Subcutaneous abdominal adipose tissue (tissue), 5 donors: ENCODE measurements around the gene MED13L.

Source experiments
- H3K27ac ChIP-seq: one replicate; pipeline ENCODE4 v1.7.0; 2013; ENCODE audit warnings: low read depth, mild to moderate bottlenecking, inconsistent platforms, low read length, moderate library complexity
- H3K27me3 ChIP-seq, 5 donors: one replicate each; pipeline ENCODE4 v1.7.0; 2013; ENCODE audit warnings: low read length in 5 of 5, inconsistent platforms in 1 of 5; ENCODE audit not compliant: control insufficient read depth in 5 of 5, insufficient read depth in 4 of 5
- H3K36me3 ChIP-seq, 5 donors: one replicate each; pipeline ENCODE4 v1.7.0; 2013; ENCODE audit warnings: low read length in 5 of 5; ENCODE audit not compliant: control insufficient read depth in 5 of 5, insufficient read depth in 5 of 5
- H3K4me1 ChIP-seq, 5 donors: one replicate each; pipeline ENCODE4 v1.7.0; 2013; ENCODE audit warnings: low read length in 5 of 5, mild to moderate bottlenecking in 3 of 5, moderate library complexity in 1 of 5; ENCODE audit not compliant: control insufficient read depth in 5 of 5, insufficient read depth in 5 of 5
- H3K4me3 ChIP-seq, 5 donors: one replicate each; pipeline ENCODE4 v1.7.0; 2013; ENCODE audit warnings: low read length in 5 of 5, low read depth in 1 of 5
- H3K9ac ChIP-seq, 5 donors: one replicate each; pipeline ENCODE4 v1.7.0; 2013; ENCODE audit warnings: low read length in 5 of 5, mild to moderate bottlenecking in 4 of 5, moderate library complexity in 3 of 5
- H3K9me3 ChIP-seq, 5 donors: one replicate each; pipeline ENCODE4 v1.7.0; 2013; ENCODE audit warnings: low read length in 5 of 5; ENCODE audit not compliant: control insufficient read depth in 5 of 5
- donor health status: healthy.
- donor health status: healthy.
- donor health status: healthy.
- donor health status: healthy.
- donor health status: healthy.

MED13L gene

GRCh38 chr12:116092776-116093175 lies 184.7 kb downstream of the MED13L start:
- H3K36me3 ChIP-seq = peaks cover 0 to 6% (median 0%) of the 10 kb centered on the region in 5 donors
- no peak overlapping the region for H3K9ac ChIP-seq
- H3K4me3 ChIP-seq = no peak overlapping the region
- no peaks in the 10 kb centered on the region for H3K27me3 ChIP-seq
- no peak overlapping the region for H3K27ac ChIP-seq
- H3K9me3 ChIP-seq = no peaks in the 10 kb centered on the region
- H3K4me1 ChIP-seq = peaks cover 0 to 11% (median 2%) of the 10 kb centered on the region in 5 donors

GRCh38 chr12:116092162-116092561 lies 185.3 kb downstream of the MED13L start:
- Histone ChIP-seq H3K9me3 (no peaks in the 10 kb centered on the region), H3K27me3 (no peaks in the 10 kb centered on the region), H3K27ac (no peak overlapping the region), H3K9ac (no peak overlapping the region), H3K4me1 (peaks cover 0 to 9% (median 3%) of the 10 kb centered on the region in 5 donors), H3K4me3 (no peak overlapping the region), H3K36me3 (peaks cover 0 to 6% (median 0%) of the 10 kb centered on the region in 5 donors)

- H3K36me3 ChIP-seq = peaks cover 0 to 6% (median 0%) of the 10 kb centered on the region in 5 donors
- no peak overlapping the region for H3K27ac ChIP-seq
- peaks cover 0 to 8% (median 3%) of the 10 kb centered on the region in 5 donors for H3K4me1 ChIP-seq
- no peak overlapping the region for H3K4me3 ChIP-seq
- H3K9me3 ChIP-seq = no peaks in the 10 kb centered on the region
- no peak overlapping the region for H3K9ac ChIP-seq
- H3K27me3 ChIP-seq = no peaks in the 10 kb centered on the region
Observed at GRCh38 chr12:116091579-116091978, 185.9 kb downstream of the MED13L start.

- no peaks in the 10 kb centered on the region for H3K27me3 ChIP-seq
- peaks cover 0 to 3% (median 0%) of the 10 kb centered on the region in 5 donors for H3K36me3 ChIP-seq
- no peak overlapping the region for H3K4me3 ChIP-seq
- peaks cover 0 to 8% (median 3%) of the 10 kb centered on the region in 5 donors for H3K4me1 ChIP-seq
- no peaks in the 10 kb centered on the region for H3K9me3 ChIP-seq
- no peak overlapping the region for H3K27ac ChIP-seq
- no peak overlapping the region for H3K9ac ChIP-seq
Observed at GRCh38 chr12:116090516-116090915, 187.0 kb downstream of the MED13L start.

GRCh38 chr12:116089080-116089479 lies 188.4 kb downstream of the MED13L start:
- Histone ChIP-seq H3K36me3 (peaks cover 0 to 1% (median 0%) of the 10 kb centered on the region in 5 donors), H3K9me3 (no peaks in the 10 kb centered on the region), H3K9ac (no peak overlapping the region), H3K4me3 (no peak overlapping the region), H3K27me3 (no peaks in the 10 kb centered on the region), H3K4me1 (peaks cover 0 to 8% (median 3%) of the 10 kb centered on the region in 5 donors), H3K27ac (no peak overlapping the region)

GRCh38 chr12:116087962-116088361 lies 189.5 kb downstream of the MED13L start:
- H3K27ac ChIP-seq = no peak overlapping the region
- no peak overlapping the region for H3K4me3 ChIP-seq
- peaks cover 0 to 8% (median 3%) of the 10 kb centered on the region in 5 donors for H3K4me1 ChIP-seq
- no peaks in the 10 kb centered on the region for H3K27me3 ChIP-seq
- no peak overlapping the region for H3K9ac ChIP-seq
- peaks cover 0 to 5% (median 0%) of the 10 kb centered on the region in 5 donors for H3K36me3 ChIP-seq
- H3K9me3 ChIP-seq = no peaks in the 10 kb centered on the region

- H3K27ac ChIP-seq = no peak overlapping the region
- H3K9me3 ChIP-seq = no peaks in the 10 kb centered on the region
- H3K4me3 ChIP-seq = no peak overlapping the region
- no peaks in the 10 kb centered on the region for H3K27me3 ChIP-seq
- H3K36me3 ChIP-seq = peaks cover 0 to 5% (median 0%) of the 10 kb centered on the region in 5 donors
- H3K4me1 ChIP-seq = peaks cover 0 to 8% (median 3%) of the 10 kb centered on the region in 5 donors
- no peak overlapping the region for H3K9ac ChIP-seq
Observed at GRCh38 chr12:116087399-116087798, 190.1 kb downstream of the MED13L start.

- H3K9me3 ChIP-seq = no peaks in the 10 kb centered on the region
- H3K4me1 ChIP-seq = no peaks in the 10 kb centered on the region
- no peak overlapping the region for H3K9ac ChIP-seq
- no peaks in the 10 kb centered on the region for H3K27me3 ChIP-seq
- H3K4me3 ChIP-seq = no peak overlapping the region
- no peak overlapping the region for H3K27ac ChIP-seq
- H3K36me3 ChIP-seq = peaks cover 0 to 5% (median 0%) of the 10 kb centered on the region in 5 donors
Observed at GRCh38 chr12:116080415-116080814, 197.1 kb downstream of the MED13L start.

- H3K9ac ChIP-seq = no peak overlapping the region
- no peaks in the 10 kb centered on the region for H3K36me3 ChIP-seq
- H3K9me3 ChIP-seq = no peaks in the 10 kb centered on the region
- H3K4me3 ChIP-seq = no peak overlapping the region
- no peak overlapping the region for H3K27ac ChIP-seq
- H3K4me1 ChIP-seq = no peaks in the 10 kb centered on the region
- no peaks in the 10 kb centered on the region for H3K27me3 ChIP-seq
Observed at GRCh38 chr12:116078396-116078795, 199.1 kb downstream of the MED13L start.

GRCh38 chr12:116077431-116077830 lies 200.1 kb downstream of the MED13L start:
- H3K27me3 ChIP-seq = no peaks in the 10 kb centered on the region
- H3K36me3 ChIP-seq = no peaks in the 10 kb centered on the region
- H3K4me1 ChIP-seq = no peaks in the 10 kb centered on the region
- H3K9me3 ChIP-seq = no peaks in the 10 kb centered on the region
- no peak overlapping the region for H3K4me3 ChIP-seq
- H3K27ac ChIP-seq = no peak overlapping the region
- no peak overlapping the region for H3K9ac ChIP-seq
